ENCODE measurements around the gene C10orf95. TPM values are rescaled to one million over a fixed set of nuclear protein-coding genes. Genes with fewer than 3 reads are reported as not detected.

The C10orf95 gene
- total and polyA plus RNA-seq, 2 of the 13 experiments (the other 11 are each of a cell fraction or from before 2014, with no cell fraction given), result 0.05 to 0.07 TPM

DNA sequence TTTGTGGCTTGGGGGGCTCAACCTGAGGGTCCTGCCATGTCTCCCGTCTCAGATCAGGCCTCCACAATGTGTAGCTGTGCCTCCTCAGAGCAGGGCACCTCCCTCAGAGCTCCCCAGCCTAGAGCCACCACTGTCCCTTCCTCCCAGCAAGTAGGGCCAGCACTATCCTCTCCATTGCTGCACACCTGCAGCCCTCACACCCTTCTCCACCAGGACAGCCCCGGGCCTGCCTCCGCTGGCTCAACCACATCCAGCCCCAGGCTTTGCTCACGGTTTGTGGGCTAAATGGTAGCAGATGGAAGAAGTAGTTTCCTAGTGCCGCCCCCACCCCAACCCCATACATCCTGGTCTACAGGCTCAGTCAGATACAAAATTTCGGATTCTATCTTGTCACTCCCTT, 45.7 kb downstream of the C10orf95 start (continued):
- TF ChIP-seq, protein P1, sequence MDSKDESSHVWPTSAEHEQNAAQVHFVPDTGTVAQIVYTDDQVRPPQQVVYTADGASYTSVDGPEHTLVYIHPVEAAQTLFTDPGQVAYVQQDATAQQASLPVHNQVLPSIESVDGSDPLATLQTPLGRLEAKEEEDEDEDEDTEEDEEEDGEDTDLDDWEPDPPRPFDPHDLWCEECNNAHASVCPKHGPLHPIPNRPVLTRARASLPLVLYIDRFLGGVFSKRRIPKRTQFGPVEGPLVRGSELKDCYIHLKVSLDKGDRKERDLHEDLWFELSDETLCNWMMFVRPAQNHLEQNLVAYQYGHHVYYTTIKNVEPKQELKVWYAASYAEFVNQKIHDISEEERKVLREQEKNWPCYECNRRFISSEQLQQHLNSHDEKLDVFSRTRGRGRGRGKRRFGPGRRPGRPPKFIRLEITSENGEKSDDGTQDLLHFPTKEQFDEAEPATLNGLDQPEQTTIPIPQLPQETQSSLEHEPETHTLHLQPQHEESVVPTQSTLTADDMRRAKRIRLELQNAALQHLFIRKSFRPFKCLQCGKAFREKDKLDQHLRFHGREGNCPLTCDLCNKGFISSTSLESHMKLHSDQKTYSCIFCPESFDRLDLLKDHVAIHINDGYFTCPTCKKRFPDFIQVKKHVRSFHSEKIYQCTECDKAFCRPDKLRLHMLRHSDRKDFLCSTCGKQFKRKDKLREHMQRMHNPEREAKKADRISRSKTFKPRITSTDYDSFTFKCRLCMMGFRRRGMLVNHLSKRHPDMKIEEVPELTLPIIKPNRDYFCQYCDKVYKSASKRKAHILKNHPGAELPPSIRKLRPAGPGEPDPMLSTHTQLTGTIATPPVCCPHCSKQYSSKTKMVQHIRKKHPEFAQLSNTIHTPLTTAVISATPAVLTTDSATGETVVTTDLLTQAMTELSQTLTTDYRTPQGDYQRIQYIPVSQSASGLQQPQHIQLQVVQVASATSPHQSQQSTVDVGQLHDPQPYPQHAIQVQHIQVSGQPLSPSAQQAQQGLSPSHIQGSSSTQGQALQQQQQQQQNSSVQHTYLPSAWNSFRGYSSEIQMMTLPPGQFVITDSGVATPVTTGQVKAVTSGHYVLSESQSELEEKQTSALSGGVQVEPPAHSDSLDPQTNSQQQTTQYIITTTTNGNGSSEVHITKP (CRISPR knock-in tag; IDR thresholded peaks at IDR 0.05; ENCODE audit: low read depth), result no peak
- no peak for TF ChIP-seq ESRRA (CRISPR knock-in tag; IDR thresholded peaks at IDR 0.05; ENCODE audit: low read depth)

DNA sequence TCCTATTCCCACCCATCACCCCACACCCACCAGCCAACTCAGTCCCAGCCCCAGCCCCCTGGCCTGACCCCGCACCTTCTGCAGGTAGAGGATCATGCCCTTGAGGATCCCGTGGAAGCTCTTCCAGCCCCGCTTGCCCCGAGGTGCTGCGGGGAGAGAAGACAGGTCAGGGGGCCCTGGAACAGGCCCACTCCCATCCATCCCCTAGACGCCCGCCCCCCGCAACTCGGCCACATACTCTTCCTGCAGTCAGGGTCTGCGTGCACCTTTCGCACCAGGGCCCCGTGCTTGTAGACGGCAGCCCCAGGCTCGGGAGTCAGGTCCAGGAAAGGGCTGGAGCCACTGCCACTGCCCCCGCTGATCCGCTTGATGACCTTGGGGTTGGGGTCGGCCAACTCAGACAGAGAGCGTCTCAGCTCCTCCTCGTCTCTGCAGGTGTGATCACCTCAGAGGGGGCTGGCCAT, 46.2 kb downstream of the C10orf95 start:
- ChIA-PET POLR2A (interaction anchor here (2.2 kb wide), 1 partner anchor 9 kb away, joined by 7 read pairs; the partner anchor contains the start of gene NFKB2), CTCF (ENCODE audit: low intra/inter-chr PET ratio, low total read pairs) (no interaction called here)
- no peak overlapping the region for H3K9ac ChIP-seq (ENCODE audit: insufficient read depth, low read depth, low read length)
- BruUV-seq (replicated peaks), result no TSS peak
- no peak overlapping the region for H3K4me2 ChIP-seq (ENCODE audit: low read depth, low read length)
- H3K27ac ChIP-seq (ENCODE audit: extremely low read length, insufficient read depth, low read length), result no peak overlapping the region
- no peaks in the 10 kb centered on the region for H3K79me2 ChIP-seq (ENCODE audit: insufficient read depth, low read length)
- ATAC-seq (no peak), FAIRE-seq (no peak), DNase-seq (ENCODE audit: low spot score) (no peak)
- intact Hi-C loops (cut with micrococcal nuclease; ENCODE audit: unreplicated experiment), result no loop called here
- WGBS (ENCODE audit: low lambda C conversion rate), result 65% methylated on average over 10 of the region's 19 CpGs
- no peaks in the 10 kb centered on the region for H3K9me3 ChIP-seq (ENCODE audit: low read length)
- H3K36me3 ChIP-seq (replicated peaks in 1 of 2; ENCODE audit: control insufficient read depth in 1 of 2, insufficient read depth in 2 of 2, low read length in 2 of 2), result peaks cover 0 to 4% of the 10 kb centered on the region in 2 experiments; a peak in 1 of 5 replicates
- peaks cover 13 to 34% of the 10 kb centered on the region in 2 experiments for H3K27me3 ChIP-seq (ENCODE audit: control insufficient read depth in 1 of 2, insufficient read depth in 2 of 2, low read length in 2 of 2)
- in situ Hi-C loops (cut with HindIII; ENCODE audit: extremely low pct_ligation_motif_present, low pct_unique_long_range_greater_than_20kb), result loop anchor here (10.0 kb wide), 1 partner anchor 70 kb away; no protein-coding TSS in a partner anchor
- H3K4me1 ChIP-seq (ENCODE audit: insufficient read depth, low read length), result peaks cover 23% of the 10 kb centered on the region
- TF ChIP-seq AGO2 (optimal IDR thresholded peaks at IDR 0.05; ENCODE audit: low read depth, low read length), result peak; percentile 52
- TF ChIP-seq KAT2B (IDR thresholded peaks at IDR 0.05; ENCODE audit: borderline replicate concordance, low read depth, low read length), result no peak
- TF ChIP-seq ZNF333 (CRISPR knock-in tag; IDR thresholded peaks at IDR 0.05; ENCODE audit: borderline replicate concordance), result 0 out of 2 replicates have a peak, but pooled peaks have one; percentile 31
- TF ChIP-seq, protein P2, sequence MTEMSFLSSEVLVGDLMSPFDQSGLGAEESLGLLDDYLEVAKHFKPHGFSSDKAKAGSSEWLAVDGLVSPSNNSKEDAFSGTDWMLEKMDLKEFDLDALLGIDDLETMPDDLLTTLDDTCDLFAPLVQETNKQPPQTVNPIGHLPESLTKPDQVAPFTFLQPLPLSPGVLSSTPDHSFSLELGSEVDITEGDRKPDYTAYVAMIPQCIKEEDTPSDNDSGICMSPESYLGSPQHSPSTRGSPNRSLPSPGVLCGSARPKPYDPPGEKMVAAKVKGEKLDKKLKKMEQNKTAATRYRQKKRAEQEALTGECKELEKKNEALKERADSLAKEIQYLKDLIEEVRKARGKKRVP (CRISPR knock-in tag; IDR thresholded peaks at IDR 0.05), result no peak
- 0 out of 2 replicates have a peak, but pooled peaks cover 4% of the 10 kb centered on the region for H4K20me1 ChIP-seq (ENCODE audit: insufficient read depth, low read length)
- no peak overlapping the region for H2AFZ ChIP-seq (ENCODE audit: low read length)
- H3K4me3 ChIP-seq (replicated peaks in 1 of 3; ENCODE audit: insufficient read depth in 1 of 3, low read depth in 2 of 3, low read length in 3 of 3), result no peak overlapping the region
